K562 (cell line): ENCODE measurements around the gene FRMD4A. TPM values are rescaled to one million over a fixed set of nuclear protein-coding genes. Genes with fewer than 3 reads are reported as not detected.

Experiments
- ATAC-seq: fragments of 200-7000 bp; cut with Tn5 transposase; 3 replicates; pipeline ENCODE4 v1.9.1; 2020; ENCODE audit warnings: moderate library complexity
- BruUV-seq: library from RNA; stranded (reverse); fragments of 400-500 nt; replicated peaks from 2 replicates; lab custom pipeline; 2021; lab: Mats Ljungman, UMichigan
- CTCF ChIA-PET: fragments of 300-600 bp; formaldehyde crosslinking; extraction: SDS; loops from one replicate; lab custom pipeline; 2021; ENCODE audit warnings: low intra/inter-chr PET ratio; lab: Yijun Ruan, JAX
- POLR2A ChIA-PET: fragments of 300-600, 350-650 bp; sonication (Branson Sonifier 250); formaldehyde crosslinking; extraction: SDS; loops from one replicate; lab custom pipeline; 2021; ENCODE audit warnings: antibody characterized with exemption, inconsistent platforms; lab: Yijun Ruan, JAX
- DNase-seq, 4 experiments: peaks; one replicate each; pipeline versions ENCODE4 v3.0.0 to v3.0.0-alpha.2; 2011 to 2018; ENCODE audit warnings: low spot score in 3 of 4, mixed read lengths in 3 of 4; ENCODE audit errors: extremely low read depth in 1 of 4
- FAIRE-seq: peaks from 2 replicates; lab custom pipeline; 2011; peaks lifted over from hg19 to GRCh38; lab: Jason Lieb, UNC
- H2AFZ ChIP-seq: 2 replicates; pipeline ENCODE4 v1.6.0; 2011; ENCODE audit warnings: low read depth, low read length, control low read depth, inconsistent platforms
- H3K27ac ChIP-seq: fragments of 200-600 bp; 3 replicates; pipeline ENCODE4 v1.8.0; 2011; ENCODE audit warnings: low read depth, mild to moderate bottlenecking, control low read depth, inconsistent platforms, low read length, moderate library complexity, mixed read lengths; ENCODE audit errors: extremely low read depth
- H3K27me3 ChIP-seq, 2 experiments: fragments of 300-600 bp in 1 of 2; 2 replicates in 1 of 2; 3 replicates in 1 of 2; pipeline versions ENCODE4 v1.6.0 to v1.8.0; 2011; ENCODE audit warnings: inconsistent platforms in 2 of 2, low read length in 2 of 2, mild to moderate bottlenecking in 1 of 2, mixed read lengths in 1 of 2, moderate library complexity in 1 of 2; ENCODE audit not compliant: control insufficient read depth in 2 of 2, insufficient read depth in 2 of 2
- H3K36me3 ChIP-seq: fragments of 300-600 bp; 3 replicates; pipeline ENCODE4 v1.8.0; 2011; ENCODE audit warnings: mild to moderate bottlenecking, low read length, inconsistent platforms; ENCODE audit not compliant: control insufficient read depth, insufficient read depth
- H3K4me1 ChIP-seq, 2 experiments: fragments of 200-600 bp in 1 of 2; replicated peaks in 1 of 2; 2 replicates in 1 of 2; 3 replicates in 1 of 2; pipeline versions ENCODE4 v1.5.1 to v1.8.0; 2011; ENCODE audit warnings: inconsistent platforms in 2 of 2, low read length in 2 of 2, mild to moderate bottlenecking in 1 of 2, mixed read lengths in 1 of 2, moderate library complexity in 1 of 2; ENCODE audit not compliant: control insufficient read depth in 2 of 2, insufficient read depth in 2 of 2
- H3K4me2 ChIP-seq: 2 replicates; pipeline ENCODE4 v1.6.1; 2011; ENCODE audit warnings: low read length, control low read depth, inconsistent platforms, mixed read lengths; ENCODE audit not compliant: insufficient read depth
- H3K4me3 ChIP-seq: fragments of 200-600 bp; sonication (generic), shearing (Covaris generic); 2 replicates; pipeline ENCODE4 v1.5.1; 2016; ENCODE audit warnings: control low read depth, inconsistent platforms
- H3K79me2 ChIP-seq: fragments of 200-600 bp; 3 replicates; pipeline ENCODE4 v1.8.0; 2011; ENCODE audit warnings: low read length, inconsistent platforms; ENCODE audit not compliant: control insufficient read depth, insufficient read depth
- H3K9ac ChIP-seq, 2 experiments: 2 replicates each; pipeline versions ENCODE4 v1.6.0 to v1.6.1; 2011; ENCODE audit warnings: low read depth in 2 of 2, low read length in 2 of 2, control low read depth in 1 of 2, inconsistent platforms in 1 of 2, mild to moderate bottlenecking in 1 of 2, mixed read lengths in 1 of 2; ENCODE audit not compliant: insufficient read depth in 1 of 2
- H3K9me1 ChIP-seq: one replicate; pipeline ENCODE4 v1.6.0; 2011; ENCODE audit warnings: inconsistent platforms, mild to moderate bottlenecking, low read length, moderate library complexity; ENCODE audit not compliant: control insufficient read depth, insufficient read depth
- H3K9me3 ChIP-seq: replicated peaks from 2 replicates; pipeline ENCODE4 v1.5.1; 2011; ENCODE audit warnings: low read depth, low read length, inconsistent platforms; ENCODE audit not compliant: control insufficient read depth, insufficient read depth
- H4K20me1 ChIP-seq: replicated peaks from 2 replicates; pipeline ENCODE4 v1.6.1; 2011; ENCODE audit warnings: low read length, inconsistent platforms, mixed read lengths; ENCODE audit not compliant: control insufficient read depth, insufficient read depth
- ELF4 ChIP-seq: fragments of 450-650 bp; formaldehyde crosslinking; IDR thresholded peaks from 2 replicates; pipeline ENCODE4 v1.4.0; 2022; ENCODE audit warnings: missing genetic modification characterization
- FOSL1 ChIP-seq: fragments of 200-800 bp; sonication (Bioruptor generic); conservative IDR thresholded peaks from 2 replicates; pipeline ENCODE4 v1.6.1; 2016; ENCODE audit warnings: missing genetic modification characterization, missing compliant biosample characterization
- HMG20B ChIP-seq: fragments of 250-450 bp; sonication (Bioruptor Pico); IDR thresholded peaks from 2 replicates; pipeline ENCODE4 v1.5.0; 2021; ENCODE audit warnings: mild to moderate bottlenecking
- RBM14 ChIP-seq: fragments of 200-400 bp; formaldehyde crosslinking; IDR thresholded peaks from 2 replicates; pipeline ENCODE4 v1.6.1; 2018; ENCODE audit warnings: low read depth, mild to moderate bottlenecking, low read length, moderate library complexity, borderline replicate concordance; ENCODE audit not compliant: insufficient read depth
- WGBS: fragments of 100-300 bp; shearing (Covaris generic); methylation state at CpG from one replicate; pipeline ENCODE4 v1.1.6; 2016; ENCODE audit warnings: low coverage, mixed read lengths; ENCODE audit not compliant: insufficient coverage; ENCODE audit errors: missing lambda C conversion rate; 5-methylcytosine and 5-hydroxymethylcytosine counted together
- in situ Hi-C: fragments of 300-500 bp; cut with MboI; formaldehyde crosslinking; loops from 4 replicates; pipeline ENCODE4 v1.15.0; 2018; ENCODE audit warnings: inconsistent platforms, mixed read lengths
- intact Hi-C: fragments of 100-400 bp; cut with micrococcal nuclease; formaldehyde crosslinking; loops from 2 replicates; pipeline ENCODE4 v1.14.2; 2022
- polyA plus RNA-seq, 8 experiments: library from polyadenylated mRNA; depleted of rRNA in 4 of 8; stranded (reverse) in 5 of 8; unstranded in 3 of 8; fragments of >200 nt; fragmentation: Nextera tagmentation in 2 of 8; fragmentation: Illumina TruSeq in 1 of 8; extraction: Ambion mirVana in 2 of 8; extraction: Trizol in 1 of 8; gene quantifications; 2 replicates each; pipeline versions ENCODE4 v1.2.1 to v1.2.3, GENCODE V29; 2011 to 2014; ENCODE audit warnings: inconsistent platforms in 1 of 8, missing spikeins in 1 of 8
- total RNA-seq, 7 experiments: library from RNA; depleted of rRNA in 6 of 7; stranded (reverse); fragments of >200 nt in 6 of 7; fragmentation: Illumina TruSeq in 2 of 7; extraction: Trizol in 2 of 7; gene quantifications; 2 replicates each; pipeline versions ENCODE4 v1.2.1 to v1.2.3, GENCODE V29; 2011 to 2021; ENCODE audit warnings: low replicate concordance in 1 of 7
- TF ChIP-seq, protein P1 (sequence below), 2 experiments: fragments of 450-650 bp in 1 of 2; sonication (generic) in 1 of 2; formaldehyde crosslinking in 1 of 2; IDR thresholded peaks in 1 of 2; conservative IDR thresholded peaks in 1 of 2; 2 replicates each; pipeline versions ENCODE4 v1.6.1 to v1.8.1; 2016 to 2023; ENCODE audit warnings: mild to moderate bottlenecking in 2 of 2, moderate library complexity in 2 of 2, inconsistent platforms in 1 of 2, missing genetic modification reagents in 1 of 2

The FRMD4A gene
- total and polyA plus RNA-seq, 9 of the 15 experiments (the other 6 are each of a cell fraction or from before 2014, with no cell fraction given), result 0.80 to 5.2 (median 3.0) TPM

DNA sequence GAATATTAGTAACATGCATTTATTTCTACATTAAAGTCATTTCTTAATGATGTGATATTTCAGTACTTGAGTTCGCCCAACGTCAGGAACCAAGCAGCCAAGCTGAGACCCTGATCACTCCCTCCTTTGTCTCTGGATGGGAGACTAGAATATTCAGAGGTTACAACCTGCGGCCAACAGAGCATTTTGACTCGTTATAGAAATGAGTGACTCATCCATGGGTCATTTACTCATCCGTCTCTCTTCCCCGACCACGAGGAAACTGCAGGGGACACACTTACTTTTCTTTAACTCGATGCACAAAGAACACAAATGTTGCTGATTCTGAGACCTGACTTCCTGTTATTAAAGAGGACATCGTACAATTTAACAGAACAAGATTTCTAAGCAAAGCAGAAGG, 343.3 kb downstream of the FRMD4A start:
- Histone ChIP-seq H3K4me1 (no peaks in the 10 kb centered on the region), H3K36me3 (no peaks in the 10 kb centered on the region), H4K20me1 (no peaks in the 10 kb centered on the region), H3K79me2 (no peaks in the 10 kb centered on the region), H3K9me1 (no peaks in the 10 kb centered on the region), H2AFZ (no peak overlapping the region), H3K9me3 (no peaks in the 10 kb centered on the region), H3K27me3 (peaks cover 0 to 29% of the 10 kb centered on the region in 2 experiments; a peak in 3 of 5 replicates), H3K27ac (no peak overlapping the region), H3K4me2 (no peak overlapping the region), H3K9ac (no peak overlapping the region), H3K4me3 (no peak overlapping the region)
- BruUV-seq, result no TSS peak
- in situ Hi-C loops, result no loop called here
- 0% methylated on average over 9 of the region's 9 CpGs for WGBS
- FAIRE-seq, result no peak
- POLR2A ChIA-PET, result no interaction called here
- CTCF ChIA-PET, result no interaction called here
- DNase-seq, result no peak
- no peak for ATAC-seq
- intact Hi-C loops, result no loop called here
- TF ChIP-seq HMG20B (CRISPR knock-in tag) (no peak), RBM14 (no peak), FOSL1 (tag) (peak; percentile 36; the same call in 1 of the 2 replicates), ELF4 (CRISPR knock-in tag) (no peak)
- TF ChIP-seq, protein P1, sequence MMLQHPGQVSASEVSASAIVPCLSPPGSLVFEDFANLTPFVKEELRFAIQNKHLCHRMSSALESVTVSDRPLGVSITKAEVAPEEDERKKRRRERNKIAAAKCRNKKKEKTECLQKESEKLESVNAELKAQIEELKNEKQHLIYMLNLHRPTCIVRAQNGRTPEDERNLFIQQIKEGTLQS (IDR thresholded peaks at IDR 0.05), result peak; percentile 29; the same call in 1 of the 2 replicates
- TF ChIP-seq, protein P1 (CRISPR knock-in tag; conservative IDR thresholded peaks at IDR 0.05), result no peak
